Left ventricle myocardium superior (tissue), 1 donor: ENCODE data around the gene NT5E. TPM values are rescaled to one million over a fixed set of nuclear protein-coding genes. Genes with fewer than 3 reads are reported as not detected.

Source experiments
- ATAC-seq: fragments of 200-7000 bp; cut with Tn5 transposase; one replicate; pipeline ENCODE4 v1.9.1; 2020; ENCODE audit warnings: mild to moderate bottlenecking, moderate library complexity
- DNase-seq: peaks from one replicate; pipeline ENCODE4 v3.0.0-alpha.2; 2020
- intact Hi-C: fragments of 100-400 bp; cut with micrococcal nuclease; formaldehyde crosslinking; loops from one replicate; pipeline ENCODE4 v1.11.0; 2022
- total RNA-seq: library from RNA; stranded (reverse); fragmentation: NEBNext Ultra II Directional; extraction: Animal tissue kit (Norgen Biotek cat#: 25700); gene quantifications from one replicate; pipeline ENCODE4 v1.2.1, GENCODE V29; 2021
- donor health status: DM: no; HTN: yes; CAD: no; lungs with severe emphysema.

The NT5E gene
- total RNA-seq, 1 donor from 2014 or later = 6.0 TPM

DNA sequence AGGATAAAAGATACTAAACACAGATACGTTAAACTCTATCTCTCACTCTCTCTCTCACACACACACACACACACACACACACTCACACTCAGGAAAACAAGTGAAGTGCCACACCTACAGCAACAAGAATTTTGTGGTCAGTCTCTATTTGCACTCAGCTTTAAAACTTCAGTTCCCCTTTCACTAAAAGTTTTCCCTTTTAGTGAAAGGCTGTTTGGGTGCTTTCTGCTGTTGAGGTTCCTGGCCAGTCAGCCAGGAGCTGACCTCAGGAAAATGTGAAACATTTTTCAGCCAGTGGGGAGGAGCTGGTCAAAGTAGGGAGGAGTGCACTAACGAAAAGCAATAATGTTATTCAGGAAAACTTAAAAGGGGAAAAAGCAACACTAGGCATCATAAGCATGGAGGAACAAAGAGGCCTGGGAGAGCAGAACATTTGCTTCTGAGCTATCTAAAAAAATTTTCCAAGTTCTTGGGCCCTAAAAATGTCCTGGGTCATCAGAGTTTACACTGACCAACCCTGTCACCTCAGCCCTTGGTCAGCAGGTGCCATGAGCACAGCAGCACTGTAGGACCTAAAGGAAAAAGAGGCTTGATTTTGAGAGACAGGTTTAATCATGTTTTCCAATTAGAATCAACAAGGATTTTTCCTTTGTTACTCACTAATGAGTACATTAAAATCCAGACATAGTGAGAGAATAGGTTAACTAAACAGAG is 30.7 kb upstream of the NT5E start:
- ATAC-seq = no peak
- intact Hi-C loops = no loop called here
- no peak for DNase-seq

GRCh38 chr6:85420551-85420950 is 29.3 kb upstream of the NT5E start:
- intact Hi-C loops = no loop called here
- ATAC-seq (no peak), DNase-seq (no peak)

DNA sequence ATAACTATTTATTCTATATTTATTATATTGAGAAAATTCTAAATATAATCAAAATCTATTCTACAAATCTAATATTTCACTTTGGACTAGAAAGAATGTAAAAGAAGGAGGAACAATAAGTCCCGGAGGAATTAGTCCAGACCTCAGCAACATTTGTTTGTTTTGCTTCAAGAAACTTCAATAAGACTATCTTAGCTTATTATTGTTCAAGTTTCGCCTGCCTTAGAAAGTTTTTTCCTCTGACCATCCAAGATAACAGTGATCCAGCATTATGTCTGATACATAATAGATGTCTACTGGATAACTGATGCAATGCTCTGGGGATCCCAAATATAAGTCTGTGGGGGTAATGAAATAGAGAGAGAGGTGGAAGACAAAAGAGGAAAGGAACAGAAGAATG is 28.7 kb upstream of the NT5E start:
- intact Hi-C loops = no loop called here

GRCh38 chr6:85421972-85422371 is 27.9 kb upstream of the NT5E start:
- ATAC-seq (no peak), DNase-seq (no peak)
- intact Hi-C loops = no loop called here

More for the DNA sequence above, 28.7 kb upstream of the NT5E start:
- ATAC-seq (no peak), DNase-seq (no peak)

DNA sequence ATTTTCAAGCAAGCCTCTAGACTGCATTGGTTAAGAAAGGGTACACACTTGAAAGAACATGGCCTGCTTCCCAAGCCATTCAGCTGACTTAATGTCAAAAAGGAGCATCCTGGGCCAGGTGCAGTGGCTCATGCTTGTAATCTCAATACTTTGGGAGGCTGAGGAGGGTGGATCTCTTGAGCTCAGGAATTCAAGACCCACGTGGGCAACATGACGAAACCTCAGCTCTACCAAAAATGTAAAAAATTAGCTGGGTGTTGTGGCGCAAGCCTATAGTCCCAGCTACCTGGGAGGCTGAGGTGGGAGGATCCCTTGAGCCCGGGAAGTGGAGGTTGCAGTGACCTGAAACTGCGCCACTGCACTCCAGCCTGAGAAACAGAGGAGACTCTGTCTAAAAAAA is 26.9 kb upstream of the NT5E start:
- DNase-seq = no peak

GRCh38 chr6:85424981-85425380 is 24.9 kb upstream of the NT5E start:
- no peak for ATAC-seq
- DNase-seq = no peak
- intact Hi-C loops = no loop called here

More for the DNA sequence above, 26.9 kb upstream of the NT5E start:
- intact Hi-C loops = no loop called here
- ATAC-seq = no peak

DNA sequence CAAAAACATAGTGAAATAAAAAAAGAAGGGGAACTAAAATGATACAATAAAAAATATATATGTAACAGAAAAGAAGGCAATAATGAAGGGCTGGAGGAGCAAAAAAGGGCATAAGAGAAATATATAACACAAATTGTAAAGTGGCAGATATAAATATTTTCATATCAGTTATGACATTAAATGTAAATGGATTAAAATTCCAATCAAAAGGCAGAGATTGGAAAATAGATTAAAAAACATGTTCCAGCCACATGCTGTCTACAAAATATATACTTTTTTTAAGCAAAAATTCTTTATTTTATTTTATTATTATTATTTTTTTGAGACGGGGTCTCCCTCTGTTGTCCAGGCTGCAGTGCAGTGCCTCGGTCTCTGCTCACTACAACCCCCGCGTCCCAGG is 23.9 kb upstream of the NT5E start:
- no peak for ATAC-seq
- DNase-seq = no peak
- intact Hi-C loops = no loop called here

DNA sequence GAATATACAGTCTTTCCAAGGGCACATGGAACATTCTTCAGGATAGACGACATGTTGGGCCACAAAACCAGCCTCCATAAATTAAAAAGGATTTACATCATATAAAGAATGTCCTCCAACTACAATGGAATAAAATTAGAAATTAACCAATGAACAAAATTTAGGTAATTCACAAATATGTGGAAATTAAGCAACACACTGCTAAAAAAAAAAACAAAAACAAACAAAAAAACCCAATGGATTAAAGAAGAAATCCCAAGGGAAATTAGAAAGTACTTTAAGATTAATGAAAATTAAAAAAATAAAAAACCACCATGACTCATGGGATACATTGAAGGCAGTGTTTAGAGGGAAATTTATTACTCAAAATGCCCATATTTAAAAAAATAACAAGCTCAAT is 21.4 kb upstream of the NT5E start:
- no peak for DNase-seq
- ATAC-seq = no peak
- intact Hi-C loops = no loop called here

DNA sequence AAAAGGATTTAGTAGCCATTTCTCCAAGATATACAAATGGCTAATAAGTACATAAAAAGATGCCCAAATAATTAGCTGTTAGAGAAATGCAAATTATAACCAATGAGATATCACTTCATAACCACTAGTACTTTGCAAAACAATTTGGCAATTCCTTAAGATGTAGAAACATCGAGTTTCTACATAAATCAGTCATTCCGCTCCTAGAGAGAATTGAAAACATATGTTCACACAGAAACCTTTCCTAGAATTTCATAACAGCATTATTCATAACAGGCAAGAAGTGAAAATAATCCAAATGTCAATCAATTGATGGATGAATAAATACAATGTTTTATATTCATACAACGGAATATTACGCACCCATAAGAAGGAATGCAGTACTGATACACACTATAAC is 20.5 kb upstream of the NT5E start:
- intact Hi-C loops = no loop called here
- DNase-seq = no peak
- ATAC-seq = no peak

GRCh38 chr6:85431271-85431670 is 18.6 kb upstream of the NT5E start:
- no peak for DNase-seq
- intact Hi-C loops = no loop called here
- ATAC-seq = no peak

GRCh38 chr6:85432554-85432953 is 17.3 kb upstream of the NT5E start:
- intact Hi-C loops = no loop called here
- ATAC-seq (no peak), DNase-seq (no peak)

- peak; percentile 30 for ATAC-seq
- no peak for DNase-seq
- intact Hi-C loops = no loop called here
Observed at GRCh38 chr6:85435851-85436250, 14.0 kb upstream of the NT5E start.

DNA sequence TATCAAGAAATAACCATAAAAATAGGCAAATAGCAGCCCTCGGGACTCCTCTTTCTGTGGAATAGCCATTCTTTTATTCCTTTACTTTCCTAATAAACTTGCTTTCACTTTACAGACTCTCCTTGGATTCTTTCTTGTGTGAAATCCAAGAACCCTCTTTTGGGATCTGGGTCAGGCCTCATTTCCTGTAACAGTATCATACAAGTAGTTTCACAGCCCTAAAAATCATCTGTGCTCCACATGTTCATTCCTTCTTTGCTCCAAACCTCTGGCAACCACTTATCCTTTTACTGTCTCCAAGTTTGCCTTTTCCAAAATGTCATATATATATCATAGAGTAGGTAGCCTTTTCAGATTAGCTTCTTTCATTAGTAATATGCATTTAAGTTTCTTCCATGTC is 13.5 kb upstream of the NT5E start:
- intact Hi-C loops = no loop called here
- DNase-seq (no peak), ATAC-seq (peak; percentile 91)

- DNase-seq (no peak), ATAC-seq (no peak)
- intact Hi-C loops = no loop called here
Observed at GRCh38 chr6:85436939-85437495, 12.9 kb upstream of the NT5E start.

DNA sequence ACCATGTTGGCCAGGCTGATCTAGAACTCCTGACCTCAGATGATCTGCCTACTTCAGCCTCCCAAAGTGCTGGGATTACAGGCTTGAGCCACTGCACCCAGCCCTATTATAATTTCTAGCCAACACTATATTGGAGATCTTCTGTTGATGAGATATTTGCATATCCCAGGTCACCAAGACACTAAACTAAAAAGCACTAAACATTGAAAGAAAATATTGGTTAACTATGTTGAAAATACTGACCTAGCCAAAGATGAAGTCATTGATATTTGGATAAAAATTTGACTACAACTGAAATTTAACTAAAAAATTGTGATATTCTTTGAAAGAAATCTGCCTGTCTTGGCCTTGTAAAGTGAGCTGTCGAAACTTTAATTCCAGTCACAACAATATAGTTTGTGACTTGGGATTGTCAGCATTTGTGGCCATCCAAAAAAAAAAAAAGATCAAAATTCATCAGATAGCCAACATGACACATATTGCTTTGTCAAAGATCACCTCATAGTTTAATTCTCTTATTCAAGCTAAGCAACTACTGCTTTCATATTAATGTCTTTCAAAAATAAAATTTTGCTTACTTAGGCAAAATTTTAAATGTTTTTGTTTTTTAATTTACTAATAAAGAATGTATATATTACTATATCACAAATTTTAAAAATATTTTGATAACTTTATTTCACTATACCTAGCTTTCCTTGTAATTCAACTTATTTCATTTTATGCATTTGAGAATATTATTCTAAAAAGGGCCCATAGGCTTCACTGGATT is 6.3 kb upstream of the NT5E start:
- intact Hi-C loops = no loop called here
- DNase-seq = no peak
- no peak for ATAC-seq

- intact Hi-C loops = no loop called here
- peak; percentile 71 for ATAC-seq
- DNase-seq = peak; percentile 35
Observed at GRCh38 chr6:85449388-85449817, 480 bp upstream of the NT5E start.

DNA sequence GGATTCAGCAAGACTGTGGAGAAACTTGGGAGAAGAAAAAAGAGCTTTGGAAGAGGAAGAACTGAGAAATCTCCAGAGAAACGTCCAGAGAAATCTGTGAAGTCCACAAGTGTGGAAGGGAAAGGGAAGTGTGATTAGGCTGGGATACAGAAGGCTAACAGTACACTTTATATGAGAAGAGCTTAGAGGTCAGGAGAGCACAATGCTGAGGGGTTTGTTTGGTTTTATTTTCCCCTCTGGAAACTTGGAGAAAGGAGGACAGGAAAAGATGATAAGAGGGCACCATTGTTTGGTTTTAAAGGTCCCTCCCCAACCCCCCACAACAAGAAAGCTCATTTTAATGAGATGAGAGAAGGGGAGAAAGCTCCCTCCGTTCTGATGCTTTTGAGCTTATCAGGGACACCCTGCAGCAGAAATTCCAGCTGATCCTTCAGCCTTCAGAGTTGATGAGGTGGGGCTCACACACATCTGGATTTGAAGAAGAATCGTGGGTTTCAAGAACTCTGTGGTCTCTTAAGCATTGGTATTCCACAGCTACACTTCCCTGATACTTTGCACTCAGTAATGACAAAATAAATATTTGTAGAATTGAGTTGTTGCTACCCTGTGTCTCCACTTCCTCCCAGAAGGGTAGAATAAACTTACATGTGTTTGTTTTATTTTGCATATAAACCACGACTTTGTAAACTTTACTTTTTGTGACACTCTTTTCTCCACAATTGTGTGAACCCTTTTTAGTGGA is 1.9 kb downstream of the NT5E start:
- DNase-seq = no peak
- intact Hi-C loops = no loop called here

GRCh38 chr6:85452441-85452881 is 2.6 kb downstream of the NT5E start:
- intact Hi-C loops = no loop called here
- ATAC-seq = no peak

More for the DNA sequence above, 1.9 kb downstream of the NT5E start:
- no peak for ATAC-seq

DNA sequence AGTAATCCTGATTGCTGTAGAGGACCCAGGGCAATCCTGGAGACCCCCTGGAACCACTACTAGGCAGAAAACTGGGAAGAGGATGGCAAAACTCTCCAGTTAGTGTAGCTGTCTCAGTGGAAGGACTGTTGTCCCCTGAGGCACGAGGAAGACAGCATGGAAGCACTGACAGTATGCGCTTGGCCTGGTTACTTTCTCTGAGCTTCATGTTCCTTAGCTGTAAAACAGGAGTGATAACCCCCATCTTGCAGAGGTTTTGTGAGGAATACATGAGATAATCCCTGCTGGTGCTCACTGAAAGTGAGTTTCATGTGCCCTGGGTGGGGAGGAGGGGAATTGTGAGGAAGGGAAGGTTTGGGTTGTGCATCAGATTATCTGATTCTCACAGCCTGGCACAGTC is 3.2 kb downstream of the NT5E start:
- ATAC-seq = no peak
- intact Hi-C loops = no loop called here
- no peak for DNase-seq

More at GRCh38 chr6:85452441-85452881, 2.6 kb downstream of the NT5E start:
- no peak for DNase-seq

DNA sequence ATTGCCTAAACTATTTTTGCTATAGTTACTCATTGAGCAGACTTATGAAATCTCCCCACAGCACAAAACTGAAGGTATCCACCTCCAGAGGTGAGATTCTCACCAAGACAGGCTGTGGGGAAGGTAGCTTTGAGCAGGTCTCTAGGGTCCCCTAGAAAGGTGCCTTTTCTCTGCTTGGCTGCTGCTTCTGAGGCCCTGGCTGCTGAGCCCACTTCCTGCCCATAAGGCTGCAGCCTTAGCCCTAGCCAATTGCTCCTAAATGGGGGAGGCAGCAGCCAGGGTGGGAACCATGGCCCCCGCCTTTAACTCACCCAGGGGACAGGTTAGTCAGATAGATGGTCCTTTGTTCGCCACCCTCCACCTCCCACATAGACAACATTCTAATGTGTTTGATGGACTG is 3.6 kb downstream of the NT5E start:
- intact Hi-C loops = no loop called here
- DNase-seq (no peak), ATAC-seq (no peak)
